WTC11 (cell line): ENCODE data around the gene PLA2G4F.

ENCODE experiments used
- CTCF ChIP-seq: fragments of 200-600 bp; IDR thresholded peaks from 2 replicates; pipeline ENCODE4 v1.8.0; 2022; ENCODE audit warnings: antibody characterized with exemption
- E2F5 ChIP-seq: sonication (generic); formaldehyde crosslinking; IDR thresholded peaks from 2 replicates; pipeline ENCODE4 v1.8.1; 2022; ENCODE audit warnings: mild to moderate bottlenecking, moderate library complexity, missing genetic modification reagents
- FOXK1 ChIP-seq: sonication (generic); formaldehyde crosslinking; IDR thresholded peaks from 2 replicates; pipeline ENCODE4 v1.8.0; 2022; ENCODE audit warnings: mild to moderate bottlenecking, moderate library complexity, missing genetic modification reagents
- FOXP1 ChIP-seq: sonication (generic); formaldehyde crosslinking; IDR thresholded peaks from 2 replicates; pipeline ENCODE4 v1.8.0; 2022; ENCODE audit warnings: missing genetic modification reagents, mild to moderate bottlenecking, moderate library complexity, borderline replicate concordance
- GABPB1 ChIP-seq: sonication (generic); formaldehyde crosslinking; IDR thresholded peaks from 2 replicates; pipeline ENCODE4 v1.8.1; 2023; ENCODE audit warnings: mild to moderate bottlenecking, missing genetic modification reagents
- HMGA2 ChIP-seq: fragments of 250-450 bp; sonication (Bioruptor Pico); IDR thresholded peaks from 2 replicates; pipeline ENCODE4 v1.4.0; 2021; ENCODE audit warnings: mild to moderate bottlenecking, moderate library complexity
- IRF1 ChIP-seq: sonication (generic); formaldehyde crosslinking; IDR thresholded peaks from 2 replicates; pipeline ENCODE4 v1.8.0; 2023; ENCODE audit warnings: missing genetic modification reagents
- MAX ChIP-seq: sonication (generic); formaldehyde crosslinking; IDR thresholded peaks from 2 replicates; pipeline ENCODE4 v1.8.0; 2022; ENCODE audit warnings: mild to moderate bottlenecking, missing genetic modification reagents
- PREB ChIP-seq: sonication (generic); formaldehyde crosslinking; IDR thresholded peaks from 2 replicates; pipeline ENCODE4 v1.8.1; 2022; ENCODE audit warnings: mild to moderate bottlenecking, missing genetic modification reagents, moderate library complexity, borderline replicate concordance
- TP53 ChIP-seq: sonication (generic); formaldehyde crosslinking; IDR thresholded peaks from 2 replicates; pipeline ENCODE4 v1.8.1; 2023; ENCODE audit warnings: mild to moderate bottlenecking, missing genetic modification reagents

GRCh38 chr15:42182961-42183360 is 26.5 kb upstream of the PLA2G4F start:
- no peak for TF ChIP-seq FOXK1 (CRISPR knock-in tag)
- TF ChIP-seq CTCF = no peak
- no peak for TF ChIP-seq HMGA2 (CRISPR knock-in tag)
- no peak for TF ChIP-seq TP53
- TF ChIP-seq PREB (CRISPR knock-in tag) = no peak
- TF ChIP-seq E2F5 = no peak
- no peak for TF ChIP-seq FOXP1 (CRISPR knock-in tag)
- TF ChIP-seq GABPB1 (CRISPR knock-in tag) = no peak
- TF ChIP-seq IRF1 (CRISPR knock-in tag) = no peak
- no peak for TF ChIP-seq MAX
